ENCODE results near the gene SCN4A.
A peak's percentile ranks its signal among the peaks of the same experiment; 100 is the strongest.
"Not testable (repeated sequence)": the region's sequence is repeated elsewhere in the genome, so short reads cannot be mapped to it uniquely, and the experiment has no call there.

SCN4A gene

DNA sequence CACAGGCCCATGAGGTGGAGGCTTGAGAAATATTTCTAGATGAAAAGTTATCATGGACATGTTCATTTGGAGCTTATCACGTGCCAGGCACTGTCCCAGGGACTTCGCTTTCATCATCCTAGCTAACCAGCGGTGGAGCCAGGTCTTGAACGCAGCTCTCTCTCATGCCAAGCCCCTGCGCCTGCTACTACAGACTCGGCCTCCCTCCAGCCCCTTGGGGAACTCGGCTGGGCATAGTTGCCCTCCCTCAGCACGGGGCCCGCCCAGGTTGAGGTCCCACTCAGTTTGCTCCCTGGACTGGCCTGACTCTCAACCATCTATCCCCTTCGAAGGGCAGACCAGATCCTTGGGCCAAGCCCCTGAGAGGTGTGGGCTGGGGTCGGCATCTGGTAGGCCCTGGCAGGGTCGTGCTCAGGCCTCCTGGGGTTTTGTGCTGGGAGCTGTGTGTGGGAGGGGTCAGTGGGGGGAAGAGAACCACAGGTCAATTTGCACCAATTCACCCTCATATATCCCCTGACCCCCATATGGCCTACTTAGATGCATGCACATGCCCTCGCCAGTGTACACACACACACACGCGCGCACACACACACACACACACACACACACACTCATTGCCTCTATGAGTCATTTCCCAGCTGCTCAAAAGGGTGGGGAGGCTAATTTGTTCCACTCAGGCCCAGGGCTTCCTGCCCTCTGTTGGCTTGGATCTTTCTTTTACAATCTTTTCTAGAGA lies 12.1 kb upstream of the SCN4A start:
- DNase-seq = peak; percentile 55

GRCh38 chr17:63984236-63984635 lies 11.5 kb upstream of the SCN4A start:
- DNase-seq = no peak

DNA sequence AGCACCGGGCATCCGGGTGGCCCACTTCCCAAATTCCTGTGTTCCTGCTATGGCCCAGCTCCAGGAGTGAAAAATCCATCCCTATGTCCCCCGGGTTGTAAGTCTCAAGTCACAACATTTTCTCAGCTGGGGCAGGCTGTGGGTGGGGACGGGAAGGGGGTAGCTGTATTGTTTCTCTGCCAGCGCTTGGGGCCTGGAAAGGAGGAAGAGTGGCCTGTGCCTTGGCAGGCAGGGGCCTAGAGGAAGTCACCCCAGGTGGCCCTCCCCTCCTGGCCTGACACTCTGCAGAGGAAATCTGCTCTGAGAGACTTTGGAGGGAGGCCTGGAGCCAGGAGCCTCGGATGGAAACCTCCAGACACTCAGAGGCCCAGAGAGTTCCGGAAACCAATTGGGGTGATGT lies 10.6 kb upstream of the SCN4A start:
- DNase-seq = no peak

- DNase-seq = not testable (repeated sequence)
These were observed 9.9 kb upstream of the SCN4A start for GRCh38 chr17:63982641-63983040.

- no peak for DNase-seq
These were observed 5.8 kb upstream of the SCN4A start for GRCh38 chr17:63978272-63979200.

- no peak for DNase-seq
These were observed 4.0 kb upstream of the SCN4A start for GRCh38 chr17:63976702-63977101.

DNA sequence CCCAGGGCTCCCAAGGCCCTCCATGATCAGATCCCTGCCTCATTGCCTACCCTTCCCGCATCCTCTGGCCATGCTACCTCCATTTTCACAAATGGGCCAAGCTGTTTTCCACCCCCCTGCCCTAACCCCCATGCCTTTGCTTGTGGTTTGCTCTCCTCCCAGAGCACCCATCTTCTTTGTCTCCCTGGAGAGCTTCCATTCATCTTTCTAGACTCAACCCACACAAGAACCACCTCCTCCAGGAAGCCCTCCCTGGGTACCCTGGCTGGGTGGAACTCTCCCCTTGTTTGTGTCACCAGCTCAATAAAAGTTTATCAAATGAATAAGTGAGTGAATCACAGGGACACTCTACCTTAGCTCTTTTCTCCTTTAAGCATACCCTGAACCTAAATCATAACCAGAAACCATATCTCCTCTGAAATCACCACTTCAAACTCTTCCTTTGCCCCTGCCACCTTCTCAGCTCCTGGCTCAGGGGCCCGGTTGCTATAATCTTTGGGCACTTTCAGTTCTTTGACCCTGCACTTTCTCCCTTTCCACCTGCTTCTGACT lies 2.9 kb upstream of the SCN4A start:
- DNase-seq = no peak

- DNase-seq = no peak
These were observed 2.0 kb upstream of the SCN4A start for GRCh38 chr17:63974594-63975192.

- DNase-seq = no peak
These were observed 1.3 kb upstream of the SCN4A start for GRCh38 chr17:63973930-63974593.

DNA sequence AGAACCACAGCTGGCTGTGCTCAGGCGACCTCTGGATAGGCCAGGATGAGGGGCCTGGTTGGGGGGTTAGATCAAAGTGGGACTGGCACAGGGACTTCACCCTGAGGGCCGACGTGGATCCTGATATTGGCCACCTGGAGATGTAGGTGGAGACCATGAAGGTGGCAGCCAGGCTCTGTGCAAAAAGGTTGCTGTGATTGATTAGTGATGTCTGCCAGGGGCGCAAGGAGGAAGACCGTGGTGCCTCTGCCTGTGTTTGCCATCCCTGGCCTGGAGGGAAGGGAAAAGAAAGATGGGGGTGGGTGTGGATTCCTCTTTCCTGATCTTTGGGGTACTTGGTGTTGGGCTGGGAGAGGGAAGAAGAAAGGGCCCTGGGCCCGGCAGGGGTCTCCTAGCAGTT lies 529 bp upstream of the SCN4A start:
- no peak for DNase-seq

DNA sequence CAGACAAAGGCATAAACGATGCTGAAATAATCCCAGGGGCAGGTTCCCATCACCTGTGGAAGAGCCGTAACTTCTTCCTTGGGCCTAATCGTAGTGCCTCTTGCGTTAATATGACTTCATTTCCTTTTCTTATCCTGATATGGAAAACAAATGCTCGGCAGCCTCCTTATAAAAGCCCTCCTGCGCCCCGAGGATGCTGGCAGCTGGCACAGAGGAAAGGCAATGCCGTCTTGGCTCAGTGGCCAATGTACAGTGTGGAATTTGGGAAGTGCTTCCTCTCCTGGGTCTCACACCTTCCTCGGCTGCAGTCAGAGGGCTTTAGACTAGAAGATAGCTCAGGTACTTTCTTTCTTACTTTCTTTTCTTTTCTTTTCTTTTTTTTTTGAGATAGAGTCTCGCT lies 3.4 kb downstream of the SCN4A start:
- no peak for DNase-seq

- DNase-seq = peak; percentile 53
These were observed 4.8 kb downstream of the SCN4A start for GRCh38 chr17:63967953-63968352.

- DNase-seq = peak; percentile 45
These were observed 6.0 kb downstream of the SCN4A start for GRCh38 chr17:63966646-63967264.

GRCh38 chr17:63963123-63963522 lies 9.6 kb downstream of the SCN4A start:
- no peak for DNase-seq

DNA sequence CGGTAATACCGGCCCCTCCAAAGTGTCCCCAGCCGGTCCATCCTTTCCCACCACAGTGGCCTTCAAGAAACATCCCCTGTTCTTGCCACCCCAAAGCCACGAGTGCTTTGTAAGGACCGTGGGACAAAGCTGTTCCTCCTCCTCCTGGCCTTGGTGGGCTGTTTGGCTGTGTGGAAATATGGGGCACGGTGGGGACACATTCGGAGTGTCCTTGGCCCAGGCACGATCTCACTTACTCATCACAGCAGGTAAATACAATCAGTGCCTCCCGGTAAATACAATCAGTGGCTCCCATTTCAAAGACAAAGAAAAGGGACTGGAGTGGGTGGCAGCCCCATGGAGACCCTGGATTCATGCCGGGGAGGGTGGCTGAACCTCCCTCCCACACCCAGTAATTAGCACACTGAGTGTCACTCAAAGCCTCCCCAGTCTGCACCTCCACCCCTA lies 10.4 kb downstream of the SCN4A start:
- DNase-seq = no peak

DNA sequence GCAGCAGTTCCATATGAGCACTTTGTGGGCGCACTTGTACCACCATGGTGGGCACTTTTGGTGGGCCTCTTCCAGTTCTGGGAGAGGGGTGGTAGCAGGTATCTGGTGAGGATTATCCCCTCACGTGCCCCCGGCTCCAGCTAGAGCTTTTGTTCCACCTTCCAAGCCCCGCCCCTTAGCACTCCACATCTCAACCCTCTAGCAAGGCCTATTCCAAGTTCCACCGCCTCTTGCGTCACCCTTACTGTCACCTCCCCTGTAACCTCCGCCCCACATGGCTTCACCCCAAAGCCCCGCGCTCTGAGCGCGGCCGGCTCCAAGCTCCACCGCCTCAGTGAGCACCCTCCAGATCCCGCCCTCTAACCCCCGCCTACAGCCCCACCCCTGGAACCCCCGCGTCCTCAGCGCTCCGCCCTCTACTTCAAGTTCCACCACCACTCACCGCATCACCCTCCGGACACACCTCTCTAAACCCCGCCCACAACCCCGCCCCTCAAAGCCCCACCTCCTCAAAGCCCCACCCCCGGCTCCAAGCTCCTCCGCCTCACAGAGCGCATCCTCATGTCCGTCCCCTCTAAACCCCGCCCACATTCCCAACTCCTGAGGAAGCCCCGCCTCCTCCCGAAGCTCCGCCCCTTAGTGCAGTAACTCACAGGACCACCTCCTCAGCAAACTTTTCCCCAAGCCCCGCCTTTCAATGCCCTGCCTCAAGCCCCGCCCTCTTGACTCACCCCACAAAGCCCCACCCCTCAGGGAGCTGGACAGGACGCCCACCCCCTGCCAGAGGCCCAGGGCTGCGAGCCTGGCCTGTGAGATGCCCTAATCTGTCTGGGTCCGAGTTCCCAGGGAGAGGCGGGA lies 11.1 kb downstream of the SCN4A start:
- peak; percentile 60 for DNase-seq

- DNase-seq = no peak
These were observed 12.3 kb downstream of the SCN4A start for GRCh38 chr17:63960430-63960829.

- DNase-seq = no peak
These were observed 12.7 kb downstream of the SCN4A start for GRCh38 chr17:63960006-63960405.

GRCh38 chr17:63956296-63956920 lies 16.3 kb downstream of the SCN4A start:
- no peak for DNase-seq

- DNase-seq = no peak
These were observed 16.9 kb downstream of the SCN4A start for GRCh38 chr17:63955791-63956190.

- no peak for DNase-seq
These were observed 17.5 kb downstream of the SCN4A start for GRCh38 chr17:63955232-63955631.
